ENCODE data around the gene TMEM18.

TMEM18 gene

GRCh38 chr2:671787-672605 lies 5.2 kb downstream of the TMEM18 start:
- no peak for DNase-seq

GRCh38 chr2:671072-671471 lies 6.1 kb downstream of the TMEM18 start:
- DNase-seq = no peak

- DNase-seq = no peak
Observed at GRCh38 chr2:670637-671036, 6.6 kb downstream of the TMEM18 start.

GRCh38 chr2:669323-669722 lies 7.9 kb downstream of the TMEM18 start:
- no peak for DNase-seq

- no peak for DNase-seq
Observed at GRCh38 chr2:668000-668398, 9.2 kb downstream of the TMEM18 start.

GRCh38 chr2:667332-667999 lies 9.7 kb downstream of the TMEM18 start:
- no peak for DNase-seq

- DNase-seq = no peak
Observed at GRCh38 chr2:666441-666840, 10.8 kb downstream of the TMEM18 start.

GRCh38 chr2:665340-666073 lies 11.7 kb downstream of the TMEM18 start:
- no peak for DNase-seq

- DNase-seq = no peak
Observed at GRCh38 chr2:664063-664462, 13.1 kb downstream of the TMEM18 start.

- DNase-seq = no peak
Observed at GRCh38 chr2:663221-663620, 14.0 kb downstream of the TMEM18 start.

- no peak for DNase-seq
Observed at GRCh38 chr2:661360-661635, 15.9 kb downstream of the TMEM18 start.

GRCh38 chr2:660586-661359 lies 16.4 kb downstream of the TMEM18 start:
- DNase-seq = no peak

GRCh38 chr2:660029-660428 lies 17.2 kb downstream of the TMEM18 start:
- DNase-seq = no peak

GRCh38 chr2:658426-658825 lies 18.8 kb downstream of the TMEM18 start:
- DNase-seq = no peak

- DNase-seq = no peak
Observed at GRCh38 chr2:657766-658165, 19.4 kb downstream of the TMEM18 start.

GRCh38 chr2:656676-657075 lies 20.5 kb downstream of the TMEM18 start:
- DNase-seq = no peak

GRCh38 chr2:655626-656025 lies 21.6 kb downstream of the TMEM18 start:
- DNase-seq = no peak

GRCh38 chr2:654896-655295 lies 22.3 kb downstream of the TMEM18 start:
- DNase-seq = no peak

- DNase-seq = no peak
Observed at GRCh38 chr2:653645-654425, 23.4 kb downstream of the TMEM18 start.

GRCh38 chr2:652881-653480 lies 24.2 kb downstream of the TMEM18 start:
- no peak for DNase-seq

GRCh38 chr2:651951-652373 lies 25.2 kb downstream of the TMEM18 start:
- DNase-seq = no peak
